Thyroid gland (tissue), 4 donors: ENCODE measurements around the gene CATSPERZ. TPM values are rescaled to one million over a fixed set of nuclear protein-coding genes. Genes with fewer than 3 reads are reported as not detected.

ENCODE experiments used
- DNase-seq, 2 donors: peaks; one replicate each; pipeline ENCODE4 v3.0.0-alpha.2; 2019
- H3K27ac ChIP-seq, 3 donors: fragments of 200-600 bp; sonication (generic); 1 replicate in 2 of 3; 2 replicates in 1 of 3; pipeline ENCODE4 v1.5.1; 2016 to 2019; ENCODE audit warnings: mild to moderate bottlenecking in 1 of 3, moderate library complexity in 1 of 3
- H3K27me3 ChIP-seq: fragments of 200-600 bp; sonication (generic); one replicate; pipeline ENCODE4 v1.5.1; 2019
- H3K36me3 ChIP-seq, 2 donors: fragments of 200-600 bp; sonication (generic); one replicate each; pipeline ENCODE4 v1.5.1; 2016 to 2019
- H3K4me1 ChIP-seq, 2 donors: fragments of 200-600 bp; sonication (generic); one replicate each; pipeline ENCODE4 v1.5.1; 2017 to 2019
- H3K4me3 ChIP-seq, 3 donors: fragments of 200-600 bp; sonication (generic); replicated peaks in 1 of 3; 1 replicate in 2 of 3; 2 replicates in 1 of 3; pipeline ENCODE4 v1.5.1; 2016; ENCODE audit warnings: mild to moderate bottlenecking in 1 of 3
- H3K9me3 ChIP-seq: fragments of 200-600 bp; sonication (generic); one replicate; pipeline ENCODE4 v1.5.1; 2017
- POLR2A ChIP-seq, 2 donors: fragments of 450-650 bp; IDR thresholded peaks; one replicate each; pipeline ENCODE4 v1.6.1; 2017; ENCODE audit warnings: antibody characterized with exemption in 2 of 2, mild to moderate bottlenecking in 2 of 2, moderate library complexity in 1 of 2
- WGBS, 2 donors: methylation state at CpG; one replicate each; pipeline ENCODE4 v1.1.5; 2017; 5-methylcytosine and 5-hydroxymethylcytosine counted together
- intact Hi-C: fragments of 100-400 bp; cut with DNase I; formaldehyde crosslinking; loops from one replicate; pipeline ENCODE4 v1.15.1; 2023
- total RNA-seq, 4 donors: library from RNA; depleted of rRNA; stranded (reverse); fragments of >200 nt; gene quantifications; one replicate each; pipeline ENCODE4 v1.2.3, GENCODE V29; 2016
- TF ChIP-seq, protein P1 (sequence below), 6 experiments: fragments of 200-600 bp in 3 of 6; fragments of 450-650 bp in 3 of 6; sonication (generic) in 3 of 6; IDR thresholded peaks; one replicate each; pipeline ENCODE4 v1.5.1; 2016 to 2019; ENCODE audit warnings: antibody characterized with exemption in 6 of 6, mild to moderate bottlenecking in 2 of 6, inconsistent platforms in 1 of 6, moderate library complexity in 1 of 6

Gene CATSPERZ
- total RNA-seq, 4 donors from 2014 or later, result 1.0 to 3.1 TPM; not detected in 2

DNA sequence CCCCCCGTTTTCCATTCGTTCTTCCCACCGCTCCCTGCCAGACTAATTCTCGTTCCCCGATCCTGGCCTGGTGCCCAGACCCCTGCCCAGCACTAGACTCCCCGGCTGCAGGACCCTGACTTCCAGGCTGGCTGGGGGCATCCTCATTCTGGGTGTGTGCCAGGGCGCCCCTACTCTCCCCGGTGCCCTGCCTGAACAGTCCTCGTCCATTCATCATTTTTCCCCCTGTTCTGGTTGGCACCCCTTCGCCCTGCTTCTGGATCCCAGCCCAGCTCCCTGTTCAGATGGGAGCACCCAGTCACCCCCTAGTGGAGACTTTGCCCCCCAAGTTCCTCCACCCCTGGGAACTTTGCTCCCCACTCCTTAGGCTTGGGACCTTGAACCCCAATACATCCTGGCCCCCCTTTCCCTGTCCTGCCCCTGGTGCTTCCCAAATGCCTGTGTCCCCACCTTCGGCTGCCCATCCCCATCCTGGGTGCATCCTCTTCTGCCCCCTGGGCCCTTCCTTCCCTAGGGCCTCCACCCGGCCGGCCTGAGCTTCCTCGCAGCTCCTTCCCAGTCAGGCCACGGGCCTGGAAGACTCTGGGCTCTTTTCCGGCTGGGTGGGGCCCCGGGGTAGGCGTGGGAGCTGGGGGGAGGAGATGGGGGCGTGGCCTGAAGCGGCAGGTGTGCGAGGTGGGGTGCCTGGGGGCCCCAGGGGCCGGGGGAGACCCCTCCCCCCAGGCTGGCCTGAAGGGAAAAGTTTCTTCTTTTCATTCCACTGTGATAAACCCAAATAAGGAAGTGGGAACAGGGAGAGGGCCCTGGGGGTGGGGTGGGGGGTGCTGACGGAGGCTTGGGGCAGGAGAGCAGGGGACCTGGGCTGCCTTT, 47.9 kb upstream of the CATSPERZ start:
- Histone ChIP-seq H3K4me1 (peaks cover 25 to 30% of the 10 kb centered on the region in 2 donors), H3K27me3 (no peaks in the 10 kb centered on the region), H3K9me3 (no peaks in the 10 kb centered on the region), H3K36me3 (peaks cover 0 to 9% of the 10 kb centered on the region in 2 donors), H3K4me3 (peak overlapping the region; percentile 31 to 83 (median 68)), H3K27ac (peak overlapping the region in 2 of 3 donors; percentile 36)
- 6 to 11% methylated on average over 19 to 23 of the region's 23 CpGs for WGBS, 2 donors
- TF ChIP-seq POLR2A (IDR thresholded peaks at IDR 0.05), result peak in 1 of 2 donors; percentile 17
- TF ChIP-seq, protein P1, sequence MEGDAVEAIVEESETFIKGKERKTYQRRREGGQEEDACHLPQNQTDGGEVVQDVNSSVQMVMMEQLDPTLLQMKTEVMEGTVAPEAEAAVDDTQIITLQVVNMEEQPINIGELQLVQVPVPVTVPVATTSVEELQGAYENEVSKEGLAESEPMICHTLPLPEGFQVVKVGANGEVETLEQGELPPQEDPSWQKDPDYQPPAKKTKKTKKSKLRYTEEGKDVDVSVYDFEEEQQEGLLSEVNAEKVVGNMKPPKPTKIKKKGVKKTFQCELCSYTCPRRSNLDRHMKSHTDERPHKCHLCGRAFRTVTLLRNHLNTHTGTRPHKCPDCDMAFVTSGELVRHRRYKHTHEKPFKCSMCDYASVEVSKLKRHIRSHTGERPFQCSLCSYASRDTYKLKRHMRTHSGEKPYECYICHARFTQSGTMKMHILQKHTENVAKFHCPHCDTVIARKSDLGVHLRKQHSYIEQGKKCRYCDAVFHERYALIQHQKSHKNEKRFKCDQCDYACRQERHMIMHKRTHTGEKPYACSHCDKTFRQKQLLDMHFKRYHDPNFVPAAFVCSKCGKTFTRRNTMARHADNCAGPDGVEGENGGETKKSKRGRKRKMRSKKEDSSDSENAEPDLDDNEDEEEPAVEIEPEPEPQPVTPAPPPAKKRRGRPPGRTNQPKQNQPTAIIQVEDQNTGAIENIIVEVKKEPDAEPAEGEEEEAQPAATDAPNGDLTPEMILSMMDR (IDR thresholded peaks at IDR 0.05), result peak in 4 of 6 experiments; percentile 10 to 26 (median 14)
- intact Hi-C loops, result no loop called here
- DNase-seq, result peak; percentile 57 to 63

DNA sequence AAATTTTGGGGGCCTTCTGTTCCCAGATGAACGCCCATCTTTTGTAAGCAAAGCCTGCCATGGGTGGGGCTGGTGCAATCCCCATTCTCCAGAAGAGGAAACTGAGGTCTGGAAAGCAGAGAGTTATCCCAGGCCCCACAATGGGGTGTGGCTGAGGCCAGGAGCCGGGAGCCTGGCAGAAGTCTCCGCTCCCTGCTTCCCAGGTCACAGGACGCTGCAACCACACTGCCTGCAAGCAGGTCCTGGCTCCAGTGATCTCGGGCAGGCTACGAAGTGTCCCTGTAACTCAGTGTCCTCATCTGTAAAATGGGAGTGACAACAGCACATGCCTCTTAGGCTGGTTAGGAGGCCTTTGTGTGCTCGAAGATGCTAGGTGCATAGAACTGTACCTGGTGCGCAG, 47.1 kb upstream of the CATSPERZ start:
- peaks cover 0 to 9% of the 10 kb centered on the region in 2 donors for H3K36me3 ChIP-seq
- no peak for DNase-seq
- no peaks in the 10 kb centered on the region for H3K27me3 ChIP-seq
- no peak overlapping the region for H3K4me3 ChIP-seq
- TF ChIP-seq, protein P1 (IDR thresholded peaks at IDR 0.05), result no peak
- no peak for TF ChIP-seq POLR2A (IDR thresholded peaks at IDR 0.05)
- intact Hi-C loops, result no loop called here
- H3K4me1 ChIP-seq, result peaks cover 25% of the 10 kb centered on the region in 2 donors
- WGBS, 2 donors, result 80 to 89% methylated on average over 3 to 8 of the region's 8 CpGs
- H3K27ac ChIP-seq, result peak overlapping the region in 1 of 3 donors; percentile 36
- no peaks in the 10 kb centered on the region for H3K9me3 ChIP-seq

DNA sequence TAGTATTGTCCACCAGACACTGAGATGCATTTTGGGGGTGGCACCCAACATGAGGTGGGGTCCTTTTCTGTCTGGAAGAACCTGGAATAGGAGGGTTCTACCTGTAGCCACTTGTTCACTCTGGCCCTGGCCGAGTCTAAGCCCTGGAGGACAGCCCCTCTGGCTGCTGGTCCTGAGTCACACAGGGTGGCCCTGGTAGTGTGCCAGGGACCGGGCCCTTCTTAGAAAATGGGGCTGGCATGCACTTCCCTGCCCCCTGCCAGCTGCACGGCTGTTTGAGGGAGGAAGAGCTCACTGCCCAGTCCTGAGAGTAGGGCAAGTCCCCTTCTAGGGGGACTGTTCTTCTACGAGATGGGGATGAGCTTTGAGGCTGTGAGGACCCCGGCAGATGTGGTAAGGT, 46.7 kb upstream of the CATSPERZ start:
- Histone ChIP-seq H3K36me3 (peaks cover 4 to 12% of the 10 kb centered on the region in 2 donors), H3K27ac (no peak overlapping the region), H3K4me1 (peaks cover 25% of the 10 kb centered on the region in 2 donors), H3K9me3 (no peaks in the 10 kb centered on the region), H3K27me3 (no peaks in the 10 kb centered on the region), H3K4me3 (no peak overlapping the region)
- peak; percentile 45 to 54 for DNase-seq
- WGBS, 2 donors, result 69 to 76% methylated on average over 4 to 5 of the region's 5 CpGs
- no peak for TF ChIP-seq POLR2A (IDR thresholded peaks at IDR 0.05)
- TF ChIP-seq, protein P1 (IDR thresholded peaks at IDR 0.05), result no peak
- intact Hi-C loops, result no loop called here

DNA sequence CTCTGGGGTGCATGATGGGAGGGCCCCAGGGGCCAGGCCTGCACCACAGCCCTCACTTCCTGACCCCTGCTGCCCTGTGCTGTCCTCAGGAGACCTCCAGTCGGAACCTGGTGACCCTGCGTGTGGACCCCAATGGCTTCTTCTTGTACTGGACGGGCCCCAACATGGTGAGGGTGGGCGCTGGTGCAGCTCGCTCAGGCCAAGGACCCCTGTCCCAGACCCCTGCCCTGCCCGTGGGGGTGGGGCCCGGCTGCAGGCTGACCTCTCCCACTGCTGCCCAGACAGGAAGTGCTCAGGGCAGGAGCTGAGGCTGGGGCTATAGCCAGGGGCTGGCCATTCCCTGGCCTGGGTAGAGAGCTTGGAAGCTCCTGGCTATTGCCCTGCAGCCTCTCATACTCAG, 45.8 kb upstream of the CATSPERZ start:
- Histone ChIP-seq H3K27me3 (no peaks in the 10 kb centered on the region), H3K36me3 (peaks cover 11 to 20% of the 10 kb centered on the region in 2 donors), H3K9me3 (no peaks in the 10 kb centered on the region), H3K27ac (no peak overlapping the region), H3K4me1 (peaks cover 25% of the 10 kb centered on the region in 2 donors), H3K4me3 (no peak overlapping the region)
- WGBS, 2 donors, result 89 to 96% methylated on average over 6 to 7 of the region's 7 CpGs
- TF ChIP-seq, protein P1 (IDR thresholded peaks at IDR 0.05), result no peak
- TF ChIP-seq POLR2A (IDR thresholded peaks at IDR 0.05), result no peak
- no peak for DNase-seq
- intact Hi-C loops, result no loop called here
